GM23338 (cell line): ENCODE data around the gene EEF2. TPM values are rescaled to one million over a fixed set of nuclear protein-coding genes. Genes with fewer than 3 reads are reported as not detected.
A peak's percentile ranks its signal among the peaks of the same experiment; 100 is the strongest.

Source experiments
- ATAC-seq: fragments of 200-7000 bp; cut with Tn5 transposase; 3 replicates; pipeline ENCODE4 v1.9.1; 2020
- DNase-seq: peaks from one replicate; pipeline ENCODE4 v3.0.0-alpha.2; 2015; ENCODE audit warnings: low spot score
- H2AFZ ChIP-seq: fragments of 200-600 bp; sonication (generic); 2 replicates; pipeline ENCODE4 v1.8.0; 2016; ENCODE audit warnings: antibody characterized with exemption, mild to moderate bottlenecking, moderate library complexity
- H3F3A ChIP-seq: fragments of 200-600 bp; sonication (generic); replicated peaks from 2 replicates; pipeline ENCODE4 v1.8.0; 2017; ENCODE audit warnings: antibody characterized with exemption, mixed run types, low read depth
- H3K27ac ChIP-seq: fragments of 200-600 bp; sonication (generic); 2 replicates; pipeline ENCODE4 v1.6.1; 2016; ENCODE audit warnings: low read depth
- H3K27me3 ChIP-seq: fragments of 200-600 bp; sonication (generic); 2 replicates; pipeline ENCODE4 v1.8.0; 2016; ENCODE audit warnings: mild to moderate bottlenecking, mixed run types, moderate library complexity; ENCODE audit not compliant: insufficient read depth
- H3K36me3 ChIP-seq: fragments of 200-600 bp; sonication (generic); 2 replicates; pipeline ENCODE4 v1.8.0; 2016; ENCODE audit warnings: mild to moderate bottlenecking; ENCODE audit not compliant: insufficient read depth
- H3K4me1 ChIP-seq: fragments of 200-600 bp; sonication (generic); 2 replicates; pipeline ENCODE4 v1.8.0; 2016; ENCODE audit warnings: mild to moderate bottlenecking, moderate library complexity; ENCODE audit not compliant: insufficient read depth
- H3K4me2 ChIP-seq: fragments of 200-600 bp; sonication (generic); 2 replicates; pipeline ENCODE4 v1.7.1; 2017; ENCODE audit warnings: mixed run types
- H3K4me3 ChIP-seq: fragments of 200-600 bp; sonication (generic); 2 replicates; pipeline ENCODE4 v1.6.1; 2016; ENCODE audit warnings: mixed run types
- H3K79me2 ChIP-seq: fragments of 200-600 bp; sonication (generic); replicated peaks from 2 replicates; pipeline ENCODE4 v1.8.0; 2017; ENCODE audit warnings: mild to moderate bottlenecking; ENCODE audit not compliant: insufficient read depth
- H3K9me2 ChIP-seq: fragments of 200-600 bp; sonication (generic); 2 replicates; pipeline ENCODE4 v1.8.0; 2017; ENCODE audit not compliant: insufficient read depth
- H4K20me1 ChIP-seq: fragments of 200-600 bp; sonication (generic); replicated peaks from 2 replicates; pipeline ENCODE4 v1.8.0; 2017; ENCODE audit warnings: mild to moderate bottlenecking; ENCODE audit not compliant: insufficient read depth
- H3K27ac Mint-ChIP-seq: 2 replicates; pipeline ENCODE4 v1.8.0; 2020; ENCODE audit warnings: inconsistent platforms, mild to moderate bottlenecking, moderate library complexity, mixed read lengths
- H3K27me3 Mint-ChIP-seq: 3 replicates; pipeline ENCODE4 v1.8.0; 2022; ENCODE audit warnings: low read depth, mild to moderate bottlenecking, moderate library complexity, mixed read lengths, inconsistent platforms; ENCODE audit not compliant: insufficient read depth, poor library complexity
- H3K36me3 Mint-ChIP-seq: 3 replicates; pipeline ENCODE4 v1.8.0; 2021; ENCODE audit warnings: low read depth, mild to moderate bottlenecking, inconsistent platforms, moderate library complexity, mixed read lengths
- H3K4me1 Mint-ChIP-seq: 3 replicates; pipeline ENCODE4 v1.8.0; 2020; ENCODE audit warnings: mild to moderate bottlenecking, inconsistent platforms, mixed read lengths
- H3K4me3 Mint-ChIP-seq: 3 replicates; pipeline ENCODE4 v1.8.0; 2021; ENCODE audit warnings: moderate library complexity, mild to moderate bottlenecking, inconsistent platforms, mixed read lengths
- H3K9me3 Mint-ChIP-seq: 3 replicates; pipeline ENCODE4 v1.8.0; 2020; ENCODE audit warnings: moderate library complexity, mild to moderate bottlenecking, inconsistent platforms, mixed read lengths
- CREB1 ChIP-seq: fragments of 250-450 bp; sonication (Bioruptor Pico); IDR thresholded peaks from 2 replicates; pipeline ENCODE4 v1.5.0; 2020; ENCODE audit warnings: low read depth, mild to moderate bottlenecking, moderate library complexity
- CTCF ChIP-seq, 2 experiments: fragments of 200-600 bp in 1 of 2; sonication (generic) in 1 of 2; conservative IDR thresholded peaks; 2 replicates each; pipeline versions ENCODE4 v1.5.1 to v1.6.1; 2016 to 2017; ENCODE audit warnings: antibody characterized with exemption in 2 of 2, low read depth in 2 of 2, mild to moderate bottlenecking in 2 of 2, moderate library complexity in 1 of 2
- ETS1 ChIP-seq: IDR thresholded peaks from 2 replicates; pipeline ENCODE4 v1.6.1; 2016; ENCODE audit warnings: antibody characterized with exemption
- EZH2 ChIP-seq: fragments of 200-600 bp; sonication (generic); IDR thresholded peaks from one replicate; pipeline ENCODE4 v1.8.0; 2017; ENCODE audit warnings: antibody characterized with exemption, mild to moderate bottlenecking, low read depth; ENCODE audit not compliant: unreplicated experiment
- EZH2phosphoT487 ChIP-seq: fragments of 200-600 bp; sonication (generic); IDR thresholded peaks from one replicate; pipeline ENCODE4 v1.8.1; 2018; ENCODE audit warnings: antibody characterized with exemption; ENCODE audit not compliant: unreplicated experiment
- JUNB ChIP-seq: IDR thresholded peaks from one replicate; pipeline ENCODE4 v1.6.1; 2016; ENCODE audit warnings: antibody characterized with exemption; ENCODE audit not compliant: unreplicated experiment
- NANOG ChIP-seq: IDR thresholded peaks from 2 replicates; pipeline ENCODE4 v1.6.1; 2016; ENCODE audit warnings: antibody characterized with exemption, borderline replicate concordance
- POLR2AphosphoS5 ChIP-seq: IDR thresholded peaks from 2 replicates; pipeline ENCODE4 v1.6.1; 2016; ENCODE audit warnings: antibody characterized with exemption, low read depth
- REST ChIP-seq: IDR thresholded peaks from one replicate; pipeline ENCODE4 v1.6.1; 2018; ENCODE audit warnings: antibody characterized with exemption; ENCODE audit not compliant: unreplicated experiment
- STAT1 ChIP-seq: IDR thresholded peaks from one replicate; pipeline ENCODE4 v1.6.1; 2016; ENCODE audit warnings: antibody characterized with exemption; ENCODE audit not compliant: unreplicated experiment
- ZNF114 ChIP-seq: fragments of 250-450 bp; sonication (Bioruptor Pico); IDR thresholded peaks from 2 replicates; pipeline ENCODE4 v1.5.0; 2020; ENCODE audit warnings: mild to moderate bottlenecking, moderate library complexity
- ZNF331 ChIP-seq: fragments of 250-450 bp; sonication (Bioruptor Pico); IDR thresholded peaks from 2 replicates; pipeline ENCODE4 v1.5.0; 2020; ENCODE audit warnings: low read depth, mild to moderate bottlenecking, moderate library complexity
- polyA plus RNA-seq: library from polyadenylated mRNA; unstranded; fragments of >200 nt; fragmentation: Nextera tagmentation; extraction: Ambion mirVana; gene quantifications from 2 replicates; pipeline ENCODE4 v1.2.1, GENCODE V29; 2016
- total RNA-seq: library from RNA; depleted of rRNA; stranded (reverse); fragments of >200 nt; shearing (Covaris generic); gene quantifications from 2 replicates; pipeline ENCODE4 v1.2.3, GENCODE V29; 2014

Gene EEF2
- total and polyA plus RNA-seq, 2 experiments from 2014 or later, result 772 to 2,987 TPM

GRCh38 chr19:3975144-3975543, 10.1 kb downstream of the EEF2 start:
- Histone ChIP-seq H3K4me1 (peaks cover under 1% of the 10 kb centered on the region; the same call in 1 of the 2 replicates), H3K27ac (peak overlapping the region; percentile 87; the same call in 1 of the 2 replicates), H3K4me3 (no peak overlapping the region), H2AFZ (no peak overlapping the region), H3K4me2 (no peak overlapping the region), H4K20me1 (peaks cover 25% of the 10 kb centered on the region), H3F3A (peaks cover 64% of the 10 kb centered on the region), H3K79me2 (peaks cover 31% of the 10 kb centered on the region), H3K27me3 (no peaks in the 10 kb centered on the region), H3K36me3 (peaks cover 39% of the 10 kb centered on the region), H3K9me2 (no peaks in the 10 kb centered on the region)
- Mint-ChIP-seq H3K27me3 (peaks cover 32% of the 10 kb centered on the region), H3K9me3 (no peaks in the 10 kb centered on the region; the same call in 2 of the 3 replicates), H3K4me3 (no peak overlapping the region), H3K27ac (no peak overlapping the region), H3K36me3 (peaks cover 59% of the 10 kb centered on the region), H3K4me1 (peaks cover 9% of the 10 kb centered on the region)
- TF ChIP-seq CREB1 (CRISPR knock-in tag) (no peak), NANOG (no peak), ZNF331 (CRISPR knock-in tag) (no peak), EZH2phosphoT487 (no peak), EZH2 (no peak), ETS1 (no peak), POLR2AphosphoS5 (no peak), STAT1 (no peak), ZNF114 (CRISPR knock-in tag) (no peak), JUNB (no peak), REST (no peak), CTCF (conservative IDR thresholded peaks at IDR 0.05; ENCODE audit: low read depth in 2 of 2) (no peak)
- no peak for ATAC-seq
- DNase-seq, result no peak
